Memory B cell (primary cell): ENCODE results near the gene RARA.
"Not testable (repeated sequence)": the region's sequence is repeated elsewhere in the genome, so short reads cannot be mapped to it uniquely, and the experiment has no call there.

Experiments
- ATAC-seq: fragments of 150-1000 bp; cut with Tn5 transposase; 2 replicates; pipeline ENCODE4 v1.10.0; 2021; ENCODE audit warnings: low read depth, mild to moderate bottlenecking, moderate library complexity
- DNase-seq, 2 donors: peaks; one replicate each; pipeline ENCODE4 v3.0.0; 2022; ENCODE audit warnings: low spot score in 2 of 2
- H3K27ac Mint-ChIP-seq: one replicate; pipeline ENCODE4 v1.8.0; 2022; ENCODE audit warnings: mild to moderate bottlenecking, moderate library complexity, mixed read lengths
- H3K27me3 Mint-ChIP-seq: one replicate; pipeline ENCODE4 v1.8.0; 2022; ENCODE audit warnings: mixed read lengths
- H3K36me3 Mint-ChIP-seq: one replicate; pipeline ENCODE4 v1.8.0; 2022; ENCODE audit warnings: mild to moderate bottlenecking, mixed read lengths
- H3K4me1 Mint-ChIP-seq: one replicate; pipeline ENCODE4 v1.8.0; 2022; ENCODE audit warnings: mixed read lengths
- H3K4me3 Mint-ChIP-seq: one replicate; pipeline ENCODE4 v1.8.0; 2022; ENCODE audit warnings: mild to moderate bottlenecking, moderate library complexity, mixed read lengths
- H3K9me3 Mint-ChIP-seq: one replicate; pipeline ENCODE4 v1.8.0; 2022; ENCODE audit warnings: mixed read lengths

RARA gene

GRCh38 chr17:40364121-40364861 lies 55.3 kb downstream of the RARA start, which contains the start of gene GJD3:
Gene GJD3, minus strand, starts transcription at chr17:40364737. Its CDS starts 922 bp downstream, at chr17:40363815.
- DNase-seq (no peak), ATAC-seq (no peak)
- Mint-ChIP-seq H3K27me3 (peaks cover 9% of the 10 kb centered on the region), H3K4me3 (peak within 1 kb of the TSS; percentile 77), H3K36me3 (no peaks in the 10 kb centered on the region), H3K4me1 (peaks cover 8% of the 10 kb centered on the region), H3K9me3 (no peaks in the 10 kb centered on the region), H3K27ac (no peak within 1 kb of the TSS)

- DNase-seq, result no peak
- Mint-ChIP-seq H3K4me1 (peaks cover 8% of the 10 kb centered on the region), H3K4me3 (no peak overlapping the region), H3K27me3 (peaks cover 9% of the 10 kb centered on the region), H3K36me3 (no peaks in the 10 kb centered on the region), H3K9me3 (no peaks in the 10 kb centered on the region), H3K27ac (no peak overlapping the region)
- no peak for ATAC-seq
Measured at GRCh38 chr17:40364906-40365305, 55.9 kb downstream of the RARA start.

- ATAC-seq, result no peak
- Mint-ChIP-seq H3K36me3 (no peaks in the 10 kb centered on the region), H3K4me1 (peaks cover 9% of the 10 kb centered on the region), H3K27ac (no peak overlapping the region), H3K9me3 (peaks cover under 1% of the 10 kb centered on the region), H3K27me3 (peaks cover 2% of the 10 kb centered on the region), H3K4me3 (no peak overlapping the region)
- no peak for DNase-seq
Measured at GRCh38 chr17:40366076-40366860, 57.3 kb downstream of the RARA start.

GRCh38 chr17:40366861-40367518 lies 58.0 kb downstream of the RARA start:
- Mint-ChIP-seq H3K27ac (no peak overlapping the region), H3K9me3 (peaks cover 1% of the 10 kb centered on the region), H3K4me1 (peaks cover 10% of the 10 kb centered on the region), H3K36me3 (no peaks in the 10 kb centered on the region), H3K4me3 (no peak overlapping the region), H3K27me3 (peaks cover 2% of the 10 kb centered on the region)
- DNase-seq (no peak), ATAC-seq (no peak)

GRCh38 chr17:40367728-40368127 lies 58.7 kb downstream of the RARA start:
- not testable (repeated sequence) for H3K27ac Mint-ChIP-seq, H3K36me3 Mint-ChIP-seq, H3K27me3 Mint-ChIP-seq, DNase-seq, ATAC-seq, H3K4me1 Mint-ChIP-seq, H3K4me3 Mint-ChIP-seq, H3K9me3 Mint-ChIP-seq

GRCh38 chr17:40369923-40370322 lies 60.9 kb downstream of the RARA start:
- no peaks in the 10 kb centered on the region for H3K36me3 Mint-ChIP-seq
- H3K9me3 Mint-ChIP-seq, result peaks cover 1% of the 10 kb centered on the region
- DNase-seq (no peak), ATAC-seq (no peak)
- H3K27me3 Mint-ChIP-seq, result peaks cover 2% of the 10 kb centered on the region
- no peak overlapping the region for H3K27ac Mint-ChIP-seq
- no peak overlapping the region for H3K4me3 Mint-ChIP-seq
- peaks cover 3% of the 10 kb centered on the region for H3K4me1 Mint-ChIP-seq

- peak overlapping the region; percentile 56 for H3K4me3 Mint-ChIP-seq
- no peak overlapping the region for H3K27ac Mint-ChIP-seq
Measured at GRCh38 chr17:40371261-40371929, 62.4 kb downstream of the RARA start.

GRCh38 chr17:40372031-40372430 lies 63.1 kb downstream of the RARA start:
- no peak overlapping the region for H3K4me3 Mint-ChIP-seq
- H3K9me3 Mint-ChIP-seq, result peaks cover 1% of the 10 kb centered on the region
- H3K36me3 Mint-ChIP-seq, result no peaks in the 10 kb centered on the region
- DNase-seq, result no peak
- H3K27me3 Mint-ChIP-seq, result peaks cover 2% of the 10 kb centered on the region
- peaks cover 3% of the 10 kb centered on the region for H3K4me1 Mint-ChIP-seq
- no peak for ATAC-seq
- H3K27ac Mint-ChIP-seq, result no peak overlapping the region

More at GRCh38 chr17:40371261-40371929, 62.4 kb downstream of the RARA start:
- Mint-ChIP-seq H3K27me3 (peaks cover 2% of the 10 kb centered on the region), H3K9me3 (peaks cover 1% of the 10 kb centered on the region), H3K36me3 (no peaks in the 10 kb centered on the region), H3K4me1 (peaks cover 3% of the 10 kb centered on the region)
- ATAC-seq, result peak; percentile 81
- no peak for DNase-seq

GRCh38 chr17:40372644-40373043 lies 63.7 kb downstream of the RARA start:
- H3K27me3 Mint-ChIP-seq, ATAC-seq, H3K9me3 Mint-ChIP-seq, H3K4me3 Mint-ChIP-seq, DNase-seq, H3K36me3 Mint-ChIP-seq, H3K27ac Mint-ChIP-seq, H3K4me1 Mint-ChIP-seq: not testable (repeated sequence)

GRCh38 chr17:40373324-40373723 lies 64.3 kb downstream of the RARA start:
- ATAC-seq (no peak), DNase-seq (no peak)
- Mint-ChIP-seq H3K27me3 (peaks cover 2% of the 10 kb centered on the region), H3K9me3 (peaks cover 1% of the 10 kb centered on the region), H3K4me3 (no peak overlapping the region), H3K27ac (no peak overlapping the region), H3K36me3 (no peaks in the 10 kb centered on the region), H3K4me1 (peaks cover 3% of the 10 kb centered on the region)

- Mint-ChIP-seq H3K4me1 (peaks cover 3% of the 10 kb centered on the region), H3K36me3 (no peaks in the 10 kb centered on the region), H3K27ac (no peak overlapping the region), H3K4me3 (no peak overlapping the region), H3K9me3 (peaks cover 1% of the 10 kb centered on the region), H3K27me3 (peaks cover 2% of the 10 kb centered on the region)
- no peak for ATAC-seq
- DNase-seq, result no peak
Measured at GRCh38 chr17:40373999-40374398, 65.0 kb downstream of the RARA start.

GRCh38 chr17:40374821-40375498 lies 66.0 kb downstream of the RARA start:
- peaks cover 1% of the 10 kb centered on the region for H3K9me3 Mint-ChIP-seq
- no peak for ATAC-seq

GRCh38 chr17:40375786-40376185 lies 66.8 kb downstream of the RARA start:
- not testable (repeated sequence) for H3K4me1 Mint-ChIP-seq, H3K36me3 Mint-ChIP-seq, H3K4me3 Mint-ChIP-seq, ATAC-seq, H3K27ac Mint-ChIP-seq, H3K27me3 Mint-ChIP-seq, H3K9me3 Mint-ChIP-seq, DNase-seq

More at GRCh38 chr17:40374821-40375498, 66.0 kb downstream of the RARA start:
- no peak for DNase-seq
- Mint-ChIP-seq H3K4me3 (no peak overlapping the region), H3K27ac (no peak overlapping the region), H3K4me1 (peaks cover 3% of the 10 kb centered on the region), H3K36me3 (no peaks in the 10 kb centered on the region), H3K27me3 (peaks cover 2% of the 10 kb centered on the region)
